NCI-H524 (cell line): ENCODE measurements around the gene NR2E1.

ENCODE experiments used
- DNase-seq, 2 experiments: peaks; one replicate each; lab custom pipeline; 2025; lab: John Stamatoyannopoulos, UW

Gene NR2E1

DNA sequence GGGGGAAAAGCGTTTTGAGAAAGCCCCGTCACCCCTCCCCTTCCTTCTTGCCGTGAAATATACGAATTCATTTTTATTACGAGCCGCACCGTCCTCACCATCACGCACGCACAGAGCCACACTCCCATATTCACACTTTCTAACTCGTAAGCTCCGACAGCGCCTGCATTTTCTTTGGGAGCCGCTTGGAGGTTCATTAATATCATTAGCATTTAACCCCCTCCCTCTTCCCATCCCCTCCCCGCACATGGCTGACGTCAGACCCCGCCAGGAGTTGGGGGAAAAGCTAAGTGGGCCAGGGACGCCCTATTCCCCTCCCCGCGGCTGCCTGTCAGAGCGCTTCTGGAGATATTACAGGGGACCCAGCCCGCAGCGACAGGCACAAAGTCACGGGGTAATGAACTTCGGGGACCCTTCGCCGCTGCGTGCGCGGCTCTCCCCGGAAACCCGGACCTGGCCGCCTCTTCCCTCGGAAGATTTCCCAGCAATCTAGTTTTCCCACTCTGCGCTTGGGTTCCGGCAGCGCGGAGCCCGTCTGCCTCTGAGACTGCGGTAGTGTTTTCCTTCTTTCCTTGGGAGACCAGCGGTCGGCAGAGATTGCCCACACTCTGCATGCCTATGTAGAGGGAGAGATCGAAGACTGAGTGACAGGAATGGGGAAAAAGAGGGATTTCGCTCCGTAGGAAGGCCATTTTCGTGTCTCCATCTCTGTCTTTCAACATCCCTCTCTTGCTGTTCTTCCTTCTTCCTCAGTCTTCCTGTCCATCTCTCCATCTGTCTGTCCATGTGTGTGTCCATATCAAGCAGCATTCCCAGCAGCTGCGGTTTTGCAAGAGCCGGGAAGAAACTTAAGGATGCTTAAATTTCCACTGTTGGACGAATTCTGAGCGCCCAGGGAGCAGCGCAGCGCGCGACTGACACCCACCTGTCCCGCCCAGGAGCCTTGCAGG lies at the start of gene NR2E1:
Gene NR2E1, plus strand, starts transcription at position 309 of the 950 bp plus-strand sequence. CDS start 744 bp downstream, outside the sequence.
- DNase-seq: peak; percentile 41 to 45

DNA sequence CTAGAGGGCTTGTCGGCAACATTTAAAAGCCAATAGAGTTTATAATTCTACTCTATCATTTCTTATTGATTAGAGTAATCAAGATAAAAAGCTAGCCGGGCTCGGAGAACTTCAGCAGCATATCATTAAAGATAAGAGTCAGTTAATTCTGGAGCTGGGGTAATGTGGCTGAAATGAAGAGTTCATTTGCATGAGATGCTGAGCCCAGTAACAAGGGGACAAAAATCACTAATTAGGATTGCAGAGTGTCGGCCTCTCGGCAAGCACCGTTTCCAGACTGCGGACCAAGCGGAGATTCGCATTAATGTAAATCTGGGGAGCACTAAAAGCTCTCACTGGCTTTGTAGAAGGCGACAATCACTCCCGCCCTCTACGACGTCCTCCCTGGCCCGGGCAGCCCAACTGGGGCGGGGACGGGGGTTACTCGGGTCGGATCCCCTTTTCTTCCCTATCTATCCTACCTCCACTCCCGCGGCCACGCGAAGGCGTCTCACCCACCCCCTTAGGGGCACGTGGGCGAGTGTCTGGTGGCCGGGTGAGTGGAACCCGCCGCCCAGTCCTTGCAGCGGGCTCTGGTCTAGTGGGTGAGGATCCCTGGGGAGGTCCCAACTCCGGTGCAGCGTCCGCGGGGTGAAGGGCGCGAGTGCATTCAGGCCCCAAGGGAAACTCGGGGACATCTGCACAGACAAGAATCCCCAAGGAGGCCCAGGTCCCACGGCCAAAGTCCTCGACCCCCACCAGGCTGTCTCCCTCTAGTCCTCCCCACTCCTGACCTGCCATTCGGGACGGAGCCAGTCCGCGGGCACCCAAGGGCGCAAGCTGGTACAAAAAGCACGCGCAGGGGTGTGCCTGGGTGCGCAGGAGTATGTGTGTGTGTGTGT lies 49.0 kb upstream of the NR2E1 start:
- DNase-seq: peak in 1 of 2 experiments; percentile 16

DNA sequence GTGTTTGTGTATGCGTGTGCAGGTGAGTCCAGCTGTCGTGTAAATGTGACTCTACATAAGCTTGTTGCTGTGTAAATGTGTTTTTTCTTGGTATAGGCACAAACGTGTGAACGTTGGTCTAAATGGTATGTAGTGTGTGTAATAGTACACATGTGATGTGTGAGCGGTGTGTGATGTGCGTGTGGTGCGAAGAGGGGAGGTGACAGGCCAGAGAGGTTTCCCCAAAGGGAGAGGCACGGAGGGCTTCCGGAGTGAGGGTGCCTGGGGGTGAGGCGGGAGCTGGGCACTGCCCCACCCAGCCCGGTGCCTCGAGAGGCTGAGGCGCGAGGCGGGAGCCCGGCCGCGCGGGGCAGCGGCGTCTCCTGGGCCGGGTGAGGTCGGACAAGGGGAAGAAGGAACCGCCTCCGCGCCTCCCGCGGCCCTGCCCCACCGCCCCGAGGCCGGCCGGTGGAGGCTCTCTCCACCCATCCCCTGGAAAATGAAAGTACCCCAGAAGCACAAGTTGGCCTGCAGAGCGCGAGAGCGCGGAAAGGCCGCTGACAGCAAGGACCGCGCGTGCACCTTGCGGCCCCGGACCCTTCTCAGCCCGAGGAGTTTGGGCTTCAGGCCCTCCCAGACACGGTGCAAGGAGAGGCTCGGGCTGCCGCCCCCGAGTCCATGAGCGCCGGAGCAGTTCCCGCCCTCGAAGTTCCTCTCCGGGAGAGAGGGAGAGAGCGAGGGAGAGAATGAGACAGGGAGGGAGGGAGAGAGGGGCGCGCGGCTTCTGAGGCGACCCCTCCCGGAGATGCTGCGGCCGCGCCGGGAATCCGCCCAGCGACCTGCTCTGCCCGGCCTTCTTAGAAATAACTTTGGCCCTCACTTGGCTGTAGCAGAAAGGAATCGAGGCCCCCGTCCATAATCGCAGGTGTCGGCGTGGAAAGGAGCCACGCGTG lies 48.1 kb upstream of the NR2E1 start:
- peak in 1 of 2 experiments; percentile 35 for DNase-seq

DNA sequence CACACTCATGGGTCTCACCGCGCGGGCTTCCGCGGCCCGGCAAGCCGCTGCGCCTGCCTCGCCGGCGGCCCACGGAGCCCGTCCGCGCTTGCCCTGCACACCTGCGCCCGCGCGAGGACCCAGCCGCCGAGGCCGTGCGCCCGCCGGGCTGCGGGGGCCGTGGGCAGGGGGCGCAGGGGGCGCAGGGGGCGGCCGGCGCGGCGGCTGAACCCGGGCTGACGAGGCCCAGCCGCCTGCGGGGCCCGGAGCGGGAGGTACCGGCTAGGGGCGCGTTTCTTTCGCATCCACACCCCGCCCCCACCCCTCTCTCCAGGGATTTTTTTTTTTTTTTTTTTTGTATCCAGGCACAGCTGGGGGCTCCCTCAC lies 47.5 kb upstream of the NR2E1 start:
- DNase-seq: no peak

DNA sequence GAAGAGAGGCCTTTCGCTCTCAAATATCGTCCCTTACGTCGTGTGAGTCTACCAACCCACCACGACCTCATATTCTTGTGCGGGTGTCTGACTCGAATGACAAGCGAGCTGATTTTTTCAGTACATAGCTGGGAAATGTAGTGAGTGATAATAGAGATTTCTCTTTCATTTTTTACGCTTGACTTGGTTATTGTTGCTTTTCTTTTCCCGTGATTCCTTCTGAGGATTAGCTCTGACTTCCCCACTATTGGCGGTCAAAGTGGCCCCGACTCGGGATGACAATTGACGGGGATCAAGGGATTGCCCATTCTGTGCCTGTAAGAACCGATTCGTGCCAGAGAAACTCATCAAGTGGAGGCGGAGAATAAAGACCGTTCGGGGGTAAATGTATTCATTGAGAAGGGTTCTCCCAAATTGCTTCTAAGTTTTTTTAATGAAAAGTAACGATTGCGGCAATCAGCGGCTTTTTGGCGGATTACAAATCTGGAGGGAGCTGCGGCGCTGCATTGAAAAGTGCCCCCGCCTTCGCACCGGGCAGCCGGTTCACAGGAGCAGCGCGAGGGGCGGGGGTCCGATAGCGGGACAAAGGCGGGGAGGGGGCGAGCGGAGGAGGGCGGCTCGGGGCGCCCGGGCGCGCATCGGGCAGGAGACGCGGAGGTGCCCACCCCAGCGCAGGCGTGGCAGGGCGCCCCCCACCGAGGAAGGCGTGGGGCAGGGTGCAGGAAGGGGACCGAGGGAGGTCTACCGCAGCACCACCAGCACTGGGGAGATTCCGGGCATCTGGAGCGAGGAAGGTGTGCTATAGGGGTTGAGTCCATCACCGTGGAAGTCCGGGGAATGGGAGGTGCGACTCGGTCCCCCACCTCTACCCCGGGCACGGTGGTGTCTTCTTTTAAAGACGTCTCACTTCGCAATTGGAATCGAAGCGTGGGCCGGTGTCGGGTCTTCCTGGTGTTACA lies 46.7 kb upstream of the NR2E1 start:
- peak in 1 of 2 experiments; percentile 64 for DNase-seq

DNA sequence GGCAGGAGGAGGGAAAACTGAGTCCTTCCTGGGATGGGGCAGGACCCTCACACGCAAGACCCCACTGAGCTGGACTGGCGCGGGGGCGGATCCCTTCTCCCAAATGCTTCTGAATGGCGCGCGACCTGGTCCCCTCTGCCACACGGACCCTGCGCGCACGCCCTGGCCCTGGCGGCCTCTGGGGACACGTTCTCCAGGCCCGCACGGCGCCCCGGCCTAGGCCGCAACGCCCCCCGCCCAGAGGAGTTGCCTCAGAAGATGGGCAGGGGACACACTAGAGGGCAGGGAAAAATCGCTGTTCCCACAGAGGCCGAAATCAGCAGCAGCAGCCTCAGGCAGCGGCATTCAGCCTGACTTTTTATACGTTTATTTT lies 46.1 kb upstream of the NR2E1 start:
- DNase-seq: no peak

DNA sequence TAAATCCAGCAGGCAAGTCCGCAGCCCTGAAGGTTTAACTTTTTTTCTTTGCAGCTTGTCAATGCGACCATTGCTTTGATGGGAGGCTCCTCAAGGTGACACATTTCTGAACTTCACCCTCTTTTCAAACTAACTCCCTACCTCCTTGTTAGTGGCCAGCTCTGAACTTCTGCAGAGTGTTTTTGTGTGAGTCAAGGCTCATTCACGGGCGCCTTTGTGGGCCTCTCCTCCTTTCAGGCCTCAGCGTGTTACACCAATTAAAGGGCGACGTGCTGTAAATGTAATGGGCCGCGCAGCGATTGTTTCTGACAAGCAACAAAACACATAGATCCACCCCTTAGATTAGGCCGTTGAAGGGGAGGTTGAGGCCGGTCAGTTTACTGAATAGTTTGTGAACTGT lies 45.5 kb upstream of the NR2E1 start:
- no peak for DNase-seq

DNA sequence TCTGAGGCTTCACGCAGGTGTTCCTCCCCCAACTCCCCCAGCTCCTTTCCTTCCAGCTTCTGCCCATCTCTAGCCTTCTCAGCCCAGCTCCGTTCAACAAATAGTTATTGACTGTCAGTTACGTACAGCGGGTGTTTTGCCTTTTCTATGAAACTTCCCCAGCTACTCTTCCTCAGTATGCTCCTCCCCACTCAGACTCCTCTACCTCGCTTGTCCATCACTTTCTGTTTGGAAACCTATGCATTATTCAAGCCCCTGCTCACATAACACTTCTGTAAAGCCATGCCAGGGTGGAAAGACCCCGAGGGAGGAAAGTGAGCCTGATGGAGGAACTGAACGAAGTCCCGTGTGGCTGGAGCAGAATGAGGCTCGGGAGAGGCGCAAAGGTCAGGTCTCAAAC lies 44.2 kb upstream of the NR2E1 start:
- no peak for DNase-seq

DNA sequence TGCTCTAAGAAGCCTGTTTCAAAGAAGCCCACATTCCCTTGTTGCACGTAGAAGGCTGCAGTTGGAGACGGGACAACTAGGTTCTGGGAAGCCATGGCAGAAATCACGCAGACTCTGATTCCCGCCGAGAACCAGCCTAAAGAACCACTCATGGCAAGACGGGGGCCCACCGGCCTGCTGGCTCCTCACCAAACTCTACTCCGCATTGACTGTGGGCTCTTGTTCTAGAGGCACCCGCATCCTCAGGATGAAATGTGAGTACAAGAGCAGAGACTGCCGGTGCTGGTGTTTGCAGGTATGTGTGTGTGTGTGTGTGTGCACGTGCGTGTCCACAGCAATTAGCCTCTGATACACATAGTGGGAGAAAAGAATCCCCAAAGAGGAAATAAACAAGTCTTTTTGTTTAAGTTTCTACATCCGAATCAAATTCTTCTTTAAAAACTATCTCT lies 42.3 kb upstream of the NR2E1 start:
- no peak for DNase-seq

DNA sequence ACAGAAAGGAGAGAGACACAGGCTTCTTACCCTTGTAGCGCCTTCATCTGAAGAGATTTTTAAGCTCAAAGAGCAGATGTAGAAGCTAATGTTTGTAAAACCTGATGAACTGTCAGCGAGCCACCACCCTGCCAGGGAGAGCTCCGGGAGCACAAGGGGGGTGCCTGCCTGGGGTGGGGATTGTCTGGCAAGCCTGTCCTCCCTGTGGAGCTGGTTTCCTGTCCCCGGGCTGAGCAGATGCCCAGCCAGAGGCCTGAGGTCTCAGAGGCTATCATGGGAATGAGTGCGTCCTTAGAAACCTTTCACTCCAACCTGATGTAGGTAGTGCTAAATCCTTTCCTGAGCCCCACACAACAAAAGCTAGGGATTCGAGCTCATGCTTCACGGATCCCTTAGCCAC lies 41.9 kb upstream of the NR2E1 start:
- DNase-seq: no peak

DNA sequence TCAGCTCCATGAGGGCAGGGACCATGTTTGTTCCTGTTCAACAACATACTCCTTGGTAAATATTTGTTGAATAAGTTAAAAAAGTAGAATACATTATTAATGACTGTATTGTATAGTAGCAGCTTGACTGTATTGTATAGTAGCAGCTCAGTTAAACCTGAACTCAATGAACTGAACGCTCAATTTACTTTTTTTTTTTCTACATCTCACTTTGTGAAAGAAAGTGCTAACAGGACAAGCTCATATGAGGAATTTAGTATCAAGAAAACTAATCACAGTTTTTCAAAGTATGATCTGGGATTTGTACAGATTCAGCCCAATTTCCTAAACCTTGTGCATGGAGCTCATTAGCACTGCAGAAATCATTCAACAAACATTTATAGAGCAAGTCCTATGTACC lies 38.8 kb upstream of the NR2E1 start:
- DNase-seq: no peak

DNA sequence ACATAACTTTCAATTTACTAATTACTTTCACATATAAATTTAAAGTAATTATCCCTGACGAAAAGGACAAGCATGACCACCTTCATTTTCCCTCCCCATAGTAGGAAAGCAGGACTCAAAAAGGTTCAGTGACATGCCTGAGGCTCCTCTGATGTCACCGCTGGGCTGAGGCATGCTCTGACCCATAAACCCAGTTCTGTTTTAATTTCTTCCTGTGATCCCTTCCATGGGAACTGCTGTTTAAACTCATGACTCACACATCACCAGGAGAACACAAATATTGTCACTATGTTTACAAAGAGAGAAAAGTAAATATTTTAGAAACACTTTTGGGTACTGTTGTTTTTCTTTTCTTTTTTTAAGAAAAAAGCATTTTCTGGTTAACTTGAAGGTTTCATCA lies 38.0 kb upstream of the NR2E1 start:
- DNase-seq: no peak

DNA sequence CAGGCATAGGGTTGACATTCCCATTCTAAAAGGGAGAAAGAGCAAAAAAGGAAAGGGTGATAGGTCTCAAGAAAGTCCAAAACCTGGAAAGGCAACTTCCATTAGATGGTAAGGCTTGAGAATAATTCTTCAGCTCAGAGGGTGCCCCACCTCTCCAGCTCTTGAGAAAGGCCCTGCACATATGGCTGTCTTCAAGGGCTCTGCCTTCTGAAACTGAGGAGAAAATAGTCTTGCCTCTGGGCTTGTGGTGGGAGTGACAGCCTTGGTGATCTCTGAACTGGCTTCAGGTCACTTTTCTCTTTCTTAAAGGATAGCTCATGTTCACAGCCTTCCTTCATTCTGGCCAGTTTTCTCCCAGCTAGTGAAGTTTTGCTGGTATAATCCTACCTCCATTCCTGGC lies 35.6 kb upstream of the NR2E1 start:
- DNase-seq: peak in 1 of 2 experiments; percentile 13

DNA sequence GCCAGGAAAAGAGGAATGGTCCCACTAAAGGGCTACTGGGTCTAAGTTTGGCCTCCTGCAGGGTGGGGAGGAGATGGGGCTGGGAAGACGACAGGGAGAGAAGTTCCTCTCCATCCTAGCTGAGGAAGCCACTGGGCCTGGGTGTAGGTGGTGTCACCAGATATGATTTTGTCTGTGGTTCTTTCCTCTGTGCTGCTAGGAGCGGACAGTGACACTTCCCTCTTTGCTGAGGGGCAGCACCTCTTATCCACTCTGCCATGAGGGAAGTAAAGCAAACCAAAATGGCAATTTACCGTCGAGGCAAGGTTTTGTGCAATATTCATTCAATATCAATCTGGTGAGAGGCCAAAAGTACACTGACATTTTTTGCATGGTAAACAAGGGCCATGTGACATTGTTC lies 33.0 kb upstream of the NR2E1 start:
- DNase-seq: no peak

DNA sequence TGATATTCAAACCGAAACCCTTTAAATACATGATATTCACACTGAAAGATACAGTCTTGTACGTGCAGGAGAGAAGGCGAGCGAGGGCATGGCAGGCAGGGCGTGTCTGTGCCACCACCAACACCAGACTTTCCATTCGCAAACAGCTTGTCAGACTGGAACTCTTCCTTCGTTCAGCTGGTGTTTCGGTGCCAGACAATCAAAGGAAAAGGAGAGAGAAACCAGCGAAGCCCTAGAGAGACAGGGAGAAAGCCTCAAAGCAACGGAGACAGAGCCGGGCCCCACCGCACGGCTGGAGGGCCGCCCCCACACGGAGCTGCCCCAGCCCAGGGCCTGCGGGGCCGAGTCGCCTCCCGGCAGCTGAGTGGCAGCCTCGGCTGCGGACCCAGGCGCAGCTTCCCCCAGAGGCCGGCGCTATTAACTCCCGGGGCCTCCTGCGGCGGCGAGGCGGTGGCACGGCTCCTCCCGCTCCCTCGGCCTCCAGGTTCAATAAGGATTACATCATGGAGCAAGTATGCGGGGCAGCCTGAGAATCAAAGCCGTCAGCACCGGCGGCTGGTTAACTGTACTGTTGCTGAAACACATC lies 32.1 kb upstream of the NR2E1 start:
- peak; percentile 39 to 61 for DNase-seq

DNA sequence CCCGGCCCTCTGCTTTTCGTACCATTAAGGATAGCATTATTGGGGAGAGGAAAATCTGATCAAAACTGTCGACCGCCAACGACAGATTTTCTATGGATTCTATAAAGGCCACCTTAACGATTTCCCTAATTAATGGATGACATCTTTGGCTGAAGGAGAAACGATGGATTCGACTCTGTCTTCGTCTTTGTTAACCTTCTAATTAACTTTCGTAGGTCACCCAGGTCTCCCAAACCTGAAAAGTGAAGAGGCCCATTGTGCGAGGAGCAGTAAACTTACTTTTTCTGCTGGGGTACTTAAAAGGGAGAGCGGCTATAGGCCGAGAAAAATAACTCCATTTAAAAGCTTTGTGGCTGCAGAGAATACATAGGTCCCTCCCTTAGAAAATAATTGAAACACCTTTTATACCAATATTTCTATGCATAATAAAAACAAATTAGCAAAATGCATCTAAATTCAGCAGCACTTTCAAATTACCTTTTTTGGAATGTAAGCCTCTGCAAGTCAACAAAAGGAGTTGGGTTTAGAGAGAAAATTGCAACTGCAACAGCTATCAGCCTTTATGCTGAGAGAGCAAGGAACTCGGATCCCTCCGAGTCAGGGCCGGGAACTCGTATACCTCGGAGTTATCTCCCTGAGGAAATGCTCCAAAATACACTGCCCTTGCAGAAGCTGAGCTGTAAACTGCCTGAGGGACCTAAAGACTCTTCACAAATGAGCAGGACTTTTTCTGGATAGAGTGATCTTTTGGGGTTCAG lies 31.4 kb upstream of the NR2E1 start:
- DNase-seq: no peak

DNA sequence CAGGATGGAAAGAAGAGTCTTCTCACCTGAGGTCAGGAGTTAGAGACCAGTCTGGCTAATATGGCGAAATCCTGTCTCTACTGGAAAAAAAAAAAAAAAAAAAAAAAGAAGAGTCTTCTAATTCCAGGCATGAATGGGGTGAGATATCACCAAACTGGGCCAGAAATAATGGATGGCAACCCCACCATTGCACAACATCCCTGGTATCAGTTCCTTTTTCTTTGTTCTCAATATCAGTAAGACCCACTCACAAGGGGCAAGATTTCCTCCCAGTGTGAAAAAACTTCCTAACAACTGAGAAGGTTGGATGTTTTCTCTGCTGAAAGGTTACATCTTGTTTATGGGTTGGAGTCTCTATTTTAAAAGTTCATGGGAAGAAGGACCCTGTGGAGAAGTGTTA lies 23.6 kb upstream of the NR2E1 start:
- DNase-seq: no peak

DNA sequence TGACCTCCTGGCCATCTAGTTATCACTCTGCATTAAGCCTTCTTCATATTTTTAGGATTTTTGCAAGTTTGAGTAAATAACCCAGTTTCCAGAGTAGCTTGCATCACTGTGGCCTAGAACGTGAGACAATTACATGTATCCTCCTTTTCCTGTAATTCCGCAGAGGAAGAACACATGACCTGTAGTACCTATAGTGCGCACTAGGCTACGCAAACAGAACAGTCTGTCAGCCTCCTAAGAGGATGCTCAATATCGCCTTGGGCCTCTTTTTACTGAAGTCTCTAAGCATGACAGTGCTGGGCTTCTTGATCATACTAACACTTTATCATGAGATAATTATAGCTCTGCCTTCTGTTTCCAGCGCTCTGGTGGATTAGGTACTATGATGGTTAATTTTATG lies 20.2 kb upstream of the NR2E1 start:
- peak in 1 of 2 experiments; percentile 20 for DNase-seq

DNA sequence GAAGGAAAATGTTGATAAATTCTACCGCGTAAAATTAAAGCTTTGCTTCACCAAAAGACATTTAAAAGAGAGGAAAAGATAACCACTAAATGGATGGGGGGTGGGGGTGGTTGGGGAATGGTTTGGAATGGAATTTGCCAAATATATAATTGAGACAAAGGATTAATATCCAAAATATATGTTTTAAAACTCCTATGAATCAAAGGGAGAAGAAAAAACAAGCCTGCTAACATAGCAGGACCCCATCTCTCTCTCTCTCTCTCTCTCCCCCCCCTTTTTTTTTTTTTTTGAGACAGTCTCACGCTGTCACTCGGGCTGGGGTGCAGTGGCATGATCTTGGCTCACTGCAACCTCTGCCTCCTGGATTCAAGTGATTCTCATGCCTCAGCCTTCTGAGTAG lies 13.4 kb upstream of the NR2E1 start:
- no peak for DNase-seq
